IMR-90 (cell line): ENCODE results near the gene NUDT16. TPM values are rescaled to one million over a fixed set of nuclear protein-coding genes. Genes with fewer than 3 reads are reported as not detected.

Experiments
- ATAC-seq: fragments of 200-7000 bp; cut with Tn5 transposase; 2 replicates; pipeline ENCODE4 v1.9.1; 2020; ENCODE audit warnings: low read depth, mild to moderate bottlenecking, moderate library complexity
- BruUV-seq: library from RNA; stranded (reverse); fragments of 400-500 nt; replicated peaks from 2 replicates; lab custom pipeline; 2021; lab: Mats Ljungman, UMichigan
- CTCF ChIA-PET: fragments of 300-600 bp; formaldehyde crosslinking; extraction: SDS; loops from one replicate; lab custom pipeline; 2021; ENCODE audit warnings: antibody characterized with exemption; lab: Yijun Ruan, JAX
- POLR2A ChIA-PET: fragments of 300-600 bp; sonication (Branson Sonifier 250); formaldehyde crosslinking; loops from one replicate; lab custom pipeline; 2022; ENCODE audit warnings: antibody characterized with exemption; ENCODE audit not compliant: unreplicated experiment; lab: Charles Lee
- DNase-seq: peaks from one replicate; pipeline ENCODE4 v3.0.0; 2013
- H2AFZ ChIP-seq: replicated peaks from 2 replicates; pipeline ENCODE3; 2013; ENCODE audit warnings: low read length, mild to moderate bottlenecking; ENCODE audit not compliant: poor library complexity
- H2AK5ac ChIP-seq: 2 replicates; pipeline ENCODE4 v1.6.1; 2013; ENCODE audit warnings: low read depth, low read length, inconsistent platforms
- H2AK9ac ChIP-seq: replicated peaks from 2 replicates; pipeline ENCODE3; 2013; ENCODE audit warnings: mild to moderate bottlenecking, low read depth, low read length, moderate library complexity; ENCODE audit not compliant: poor library complexity
- H2BK120ac ChIP-seq: 2 replicates; pipeline ENCODE4 v1.6.1; 2013; ENCODE audit warnings: low read depth, low read length, inconsistent platforms
- H2BK15ac ChIP-seq: 3 replicates; pipeline ENCODE4 v1.6.1; 2013; ENCODE audit warnings: low read depth, low read length, inconsistent platforms
- H2BK20ac ChIP-seq: 2 replicates; pipeline ENCODE4 v1.6.1; 2013; ENCODE audit warnings: low read depth, mild to moderate bottlenecking, inconsistent platforms, low read length, moderate library complexity
- H2BK5ac ChIP-seq: 2 replicates; pipeline ENCODE4 v1.6.1; 2013; ENCODE audit warnings: mild to moderate bottlenecking, low read depth, low read length, inconsistent platforms; ENCODE audit not compliant: poor library complexity, severe bottlenecking
- H3K14ac ChIP-seq: replicated peaks from 2 replicates; pipeline ENCODE4 v1.6.1; 2013; ENCODE audit warnings: low read depth, low read length, inconsistent platforms
- H3K18ac ChIP-seq: 2 replicates; pipeline ENCODE4 v1.6.1; 2013; ENCODE audit warnings: low read depth, low read length, control low read depth
- H3K23ac ChIP-seq: 2 replicates; pipeline ENCODE4 v1.6.1; 2013; ENCODE audit warnings: low read depth, low read length, inconsistent platforms
- H3K27ac ChIP-seq: 2 replicates; pipeline ENCODE4 v1.5.1; 2013; ENCODE audit warnings: mild to moderate bottlenecking, control low read depth, low read length; ENCODE audit not compliant: insufficient read depth
- H3K27me3 ChIP-seq: 2 replicates; pipeline ENCODE4 v1.6.1; 2013; ENCODE audit warnings: low read length; ENCODE audit not compliant: control insufficient read depth, insufficient read depth
- H3K36me3 ChIP-seq: 2 replicates; pipeline ENCODE4 v1.6.1; 2013; ENCODE audit warnings: low read length, mixed read lengths; ENCODE audit not compliant: control insufficient read depth, insufficient read depth
- H3K4ac ChIP-seq: 2 replicates; pipeline ENCODE4 v1.6.1; 2013; ENCODE audit warnings: low read depth, low read length, inconsistent platforms
- H3K4me1 ChIP-seq: 2 replicates; pipeline ENCODE4 v1.6.1; 2013; ENCODE audit warnings: low read length, mixed read lengths; ENCODE audit not compliant: control insufficient read depth, insufficient read depth
- H3K4me2 ChIP-seq: 2 replicates; pipeline ENCODE4 v1.6.1; 2013; ENCODE audit warnings: low read depth, mild to moderate bottlenecking, control low read depth, low read length, moderate library complexity
- H3K4me3 ChIP-seq: 2 replicates; pipeline ENCODE4 v1.5.1; 2013; ENCODE audit warnings: low read depth, mild to moderate bottlenecking, control low read depth, low read length, moderate library complexity; ENCODE audit not compliant: insufficient read depth
- H3K56ac ChIP-seq: 2 replicates; pipeline ENCODE4 v1.6.1; 2013; ENCODE audit warnings: low read length, inconsistent platforms; ENCODE audit not compliant: insufficient read depth; ENCODE audit errors: extremely low read depth
- H3K79me1 ChIP-seq, 2 experiments: 2 replicates each; pipeline ENCODE4 v1.6.1; 2013; ENCODE audit warnings: low read length in 2 of 2, inconsistent platforms in 1 of 2, low read depth in 1 of 2
- H3K9ac ChIP-seq: 2 replicates; pipeline ENCODE4 v1.6.1; 2013; ENCODE audit warnings: low read depth, low read length, control low read depth
- H3K9me1 ChIP-seq: 2 replicates; pipeline ENCODE4 v1.6.1; 2013; ENCODE audit warnings: low read length, inconsistent platforms; ENCODE audit not compliant: insufficient read depth
- H3K9me3 ChIP-seq: 2 replicates; pipeline ENCODE4 v1.6.1; 2013; ENCODE audit warnings: low read length; ENCODE audit not compliant: control insufficient read depth, insufficient read depth
- H4K20me1 ChIP-seq: 2 replicates; pipeline ENCODE4 v1.6.1; 2013; ENCODE audit warnings: low read length, inconsistent platforms; ENCODE audit not compliant: insufficient read depth
- H4K5ac ChIP-seq: 2 replicates; pipeline ENCODE4 v1.6.1; 2013; ENCODE audit warnings: mild to moderate bottlenecking, low read depth, low read length, control low read depth
- H4K8ac ChIP-seq, 2 experiments: 2 replicates each; pipeline ENCODE4 v1.6.1; 2013; ENCODE audit warnings: low read depth in 2 of 2, low read length in 2 of 2, control low read depth in 1 of 2, inconsistent platforms in 1 of 2
- H4K91ac ChIP-seq: 2 replicates; pipeline ENCODE4 v1.6.1; 2013; ENCODE audit warnings: low read depth, low read length, inconsistent platforms; ENCODE audit not compliant: insufficient read depth
- CEBPB ChIP-seq: IDR thresholded peaks from 2 replicates; pipeline ENCODE4 v1.6.1; 2012; ENCODE audit warnings: low read depth, low read length, improper control_type of control experiment
- CHD1 ChIP-seq: IDR thresholded peaks from 2 replicates; pipeline ENCODE4 v1.6.1; 2012; ENCODE audit warnings: low read depth, low read length, improper control_type of control experiment
- CTCF ChIP-seq: conservative IDR thresholded peaks from 2 replicates; pipeline ENCODE4 v1.5.1; 2012; ENCODE audit warnings: mild to moderate bottlenecking, low read depth, low read length, improper control_type of control experiment
- ELK1 ChIP-seq: fragments of 150-350 bp; IDR thresholded peaks from 2 replicates; pipeline ENCODE4 v1.6.1; 2016; ENCODE audit warnings: low read depth, mild to moderate bottlenecking, low read length, moderate library complexity, borderline replicate concordance
- FOS ChIP-seq: fragments of 150-350 bp; IDR thresholded peaks from 2 replicates; pipeline ENCODE4 v1.6.1; 2016; ENCODE audit warnings: low read depth, low read length
- MAZ ChIP-seq: IDR thresholded peaks from 2 replicates; pipeline ENCODE4 v1.6.1; 2012; ENCODE audit warnings: low read depth, mild to moderate bottlenecking, low read length, improper control_type of control experiment, moderate library complexity, borderline replicate concordance
- NFE2L2 ChIP-seq: fragments of 150-350 bp; IDR thresholded peaks from 2 replicates; pipeline ENCODE4 v1.6.1; 2016; ENCODE audit warnings: low read depth, mild to moderate bottlenecking, low read length
- POLR2A ChIP-seq: IDR thresholded peaks from 2 replicates; pipeline ENCODE4 v1.6.1; 2012; ENCODE audit warnings: mild to moderate bottlenecking, low read depth, low read length
- RAD21 ChIP-seq: IDR thresholded peaks from 2 replicates; pipeline ENCODE4 v1.6.1; 2012; ENCODE audit warnings: low read length, improper control_type of control experiment
- RCOR1 ChIP-seq: IDR thresholded peaks from 2 replicates; pipeline ENCODE4 v1.6.1; 2012; ENCODE audit warnings: mild to moderate bottlenecking, low read length, improper control_type of control experiment; ENCODE audit not compliant: insufficient replicate concordance
- RFX5 ChIP-seq: IDR thresholded peaks from 2 replicates; pipeline ENCODE4 v1.8.0; 2012; ENCODE audit warnings: low read depth, mild to moderate bottlenecking, low read length, moderate library complexity
- SMC3 ChIP-seq: fragments of 150-350 bp; IDR thresholded peaks from 2 replicates; pipeline ENCODE4 v1.6.1; 2016; ENCODE audit warnings: low read depth, mild to moderate bottlenecking, antibody characterized with exemption, low read length, moderate library complexity
- USF2 ChIP-seq: fragments of 150-350 bp; IDR thresholded peaks from 2 replicates; pipeline ENCODE4 v1.6.1; 2017; ENCODE audit warnings: mild to moderate bottlenecking, antibody characterized with exemption, low read length, low read depth
- WGBS, 2 experiments: methylation state at CpG; one replicate each; pipeline versions ENCODE4 v1.1.5 to v1.1.7; 2013; ENCODE audit warnings: missing lambda C conversion rate in 2 of 2; ENCODE audit not compliant: insufficient read length in 1 of 2; ENCODE audit errors: extremely low coverage in 2 of 2; 5-methylcytosine and 5-hydroxymethylcytosine counted together
- dilution Hi-C: fragments of 300-500 bp; cut with HindIII; formaldehyde crosslinking; loops from one replicate; pipeline ENCODE4 v1.14.3; 2018; ENCODE audit warnings: low sequenced_read_pairs; ENCODE audit not compliant: unreplicated experiment
- in situ Hi-C: fragments of 300-500 bp; cut with MboI; formaldehyde crosslinking; loops from 3 replicates; pipeline ENCODE4 v1.14.3; 2019; ENCODE audit warnings: low sequenced_read_pairs, inconsistent platforms, mixed read lengths
- intact Hi-C: fragments of 100-400 bp; cut with micrococcal nuclease; formaldehyde crosslinking; loops from 2 replicates; pipeline ENCODE4 v1.10.0; 2022
- polyA plus RNA-seq, 3 experiments: library from polyadenylated mRNA; depleted of rRNA; stranded (reverse); fragments of >200 nt; gene quantifications; 2 replicates each; pipeline ENCODE4 v1.2.3, GENCODE V29; 2012; ENCODE audit warnings: low replicate concordance in 1 of 3
- total RNA-seq: library from RNA; depleted of rRNA; stranded (reverse); fragments of >200 nt; gene quantifications from 2 replicates; pipeline ENCODE4 v1.2.3, GENCODE V29; 2012

The NUDT16 gene
- total and polyA plus RNA-seq, 2 of the 4 experiments (the other 2 are of a cell fraction), result 8.9 to 10.4 TPM

- no peak for TF ChIP-seq USF2
These were observed 28.3 kb upstream of the NUDT16 start (continued) for GRCh38 chr3:131353016-131353877.

- no peak overlapping the region for H2AFZ ChIP-seq
- no peak overlapping the region for H3K23ac ChIP-seq
- no peak overlapping the region for H4K91ac ChIP-seq
- CTCF ChIA-PET, result no interaction called here
- H3K36me3 ChIP-seq, result no peaks in the 10 kb centered on the region
- H3K9me3 ChIP-seq, result no peaks in the 10 kb centered on the region
- no peak overlapping the region for H3K27ac ChIP-seq
- no peak overlapping the region for H2BK20ac ChIP-seq
- no peak overlapping the region for H3K4me3 ChIP-seq
- H3K4ac ChIP-seq, result no peak overlapping the region
- no TSS peak for BruUV-seq
- no peak overlapping the region for H3K56ac ChIP-seq
- intact Hi-C loops, result no loop called here
- DNase-seq, result no peak
- no peak overlapping the region for H2BK120ac ChIP-seq
- no peak overlapping the region for H4K5ac ChIP-seq
- H3K4me1 ChIP-seq, result no peaks in the 10 kb centered on the region
- H2BK15ac ChIP-seq, result no peak overlapping the region
- H4K8ac ChIP-seq, result no peak overlapping the region
- ATAC-seq, result no peak
- dilution Hi-C loops, result no loop called here
- no peaks in the 10 kb centered on the region for H3K79me1 ChIP-seq
- H4K20me1 ChIP-seq, result no peaks in the 10 kb centered on the region
- H3K9me1 ChIP-seq, result no peaks in the 10 kb centered on the region
- no peak overlapping the region for H3K4me2 ChIP-seq
- POLR2A ChIA-PET, result no interaction called here
- H2AK9ac ChIP-seq, result no peak overlapping the region
- no peak overlapping the region for H3K18ac ChIP-seq
- in situ Hi-C loops, result no loop called here
- no peak overlapping the region for H3K9ac ChIP-seq
- no peaks in the 10 kb centered on the region for H3K27me3 ChIP-seq
- H3K14ac ChIP-seq, result no peak overlapping the region
- H2AK5ac ChIP-seq, result no peak overlapping the region
- no CpG with 5 or more reads among the region's 2 CpGs for WGBS, 2 experiments
- no peak overlapping the region for H2BK5ac ChIP-seq
- TF ChIP-seq POLR2A (no peak), SMC3 (no peak), CEBPB (no peak), CTCF (no peak), FOS (no peak), MAZ (no peak), RAD21 (no peak), RFX5 (no peak), ELK1 (no peak), RCOR1 (no peak), CHD1 (no peak), NFE2L2 (no peak)
These were observed 27.6 kb upstream of the NUDT16 start for GRCh38 chr3:131353986-131354385.
